ENCODE results near the gene UBR3.
"Not testable (repeated sequence)": the region's sequence is repeated elsewhere in the genome, so short reads cannot be mapped to it uniquely, and the experiment has no call there.

Gene UBR3

GRCh38 chr2:169895294-169895985 lies 68.2 kb downstream of the UBR3 start:
- H3K4me1 ChIP-seq (ENCODE audit: insufficient read depth, poor library complexity, severe bottlenecking): peaks cover 9% of the 10 kb centered on the region
- peaks cover 24% of the 10 kb centered on the region for H3K36me3 ChIP-seq (ENCODE audit: low read depth)
- no peaks in the 10 kb centered on the region for H3K27me3 ChIP-seq (ENCODE audit: insufficient read depth, poor library complexity, severe bottlenecking)
- no peak for DNase-seq (ENCODE audit: low spot score)
- H3K9me3 ChIP-seq (ENCODE audit: severe bottlenecking): no peaks in the 10 kb centered on the region
- no peak for ATAC-seq (ENCODE audit: low read depth)
- H3K4me3 ChIP-seq (ENCODE audit: severe bottlenecking): no peak overlapping the region
- H3K27ac ChIP-seq (ENCODE audit: poor library complexity, severe bottlenecking): no peak overlapping the region
- TF ChIP-seq CTCF (IDR thresholded peaks at IDR 0.05; ENCODE audit: poor library complexity, severe bottlenecking): no peak

- ATAC-seq (ENCODE audit: low read depth) (no peak), DNase-seq (ENCODE audit: low spot score) (no peak)
- Histone ChIP-seq H3K27ac (ENCODE audit: poor library complexity, severe bottlenecking) (no peak overlapping the region), H3K27me3 (ENCODE audit: insufficient read depth, poor library complexity, severe bottlenecking) (no peaks in the 10 kb centered on the region), H3K9me3 (ENCODE audit: severe bottlenecking) (no peaks in the 10 kb centered on the region), H3K4me1 (ENCODE audit: insufficient read depth, poor library complexity, severe bottlenecking) (no peaks in the 10 kb centered on the region), H3K36me3 (ENCODE audit: low read depth) (peaks cover 17% of the 10 kb centered on the region), H3K4me3 (ENCODE audit: severe bottlenecking) (no peak overlapping the region)
- TF ChIP-seq CTCF (IDR thresholded peaks at IDR 0.05; ENCODE audit: poor library complexity, severe bottlenecking): no peak
These were observed 70.6 kb downstream of the UBR3 start for GRCh38 chr2:169897834-169898233.

GRCh38 chr2:169900103-169900502 lies 72.8 kb downstream of the UBR3 start:
- H3K4me1 ChIP-seq (ENCODE audit: insufficient read depth, poor library complexity, severe bottlenecking); H3K4me3 ChIP-seq (ENCODE audit: severe bottlenecking); DNase-seq (ENCODE audit: low spot score); H3K27ac ChIP-seq (ENCODE audit: poor library complexity, severe bottlenecking); H3K9me3 ChIP-seq (ENCODE audit: severe bottlenecking); ATAC-seq (ENCODE audit: low read depth); H3K27me3 ChIP-seq (ENCODE audit: insufficient read depth, poor library complexity, severe bottlenecking): not testable (repeated sequence)
- peaks cover 11% of the 10 kb centered on the region for H3K36me3 ChIP-seq (ENCODE audit: low read depth)

- H3K4me1 ChIP-seq (ENCODE audit: insufficient read depth, poor library complexity, severe bottlenecking): no peaks in the 10 kb centered on the region
- no peak for TF ChIP-seq CTCF (IDR thresholded peaks at IDR 0.05; ENCODE audit: poor library complexity, severe bottlenecking)
- H3K27me3 ChIP-seq (ENCODE audit: insufficient read depth, poor library complexity, severe bottlenecking): no peaks in the 10 kb centered on the region
- peaks cover 7% of the 10 kb centered on the region for H3K36me3 ChIP-seq (ENCODE audit: low read depth)
- DNase-seq (ENCODE audit: low spot score) (no peak), ATAC-seq (ENCODE audit: low read depth) (no peak)
- no peak overlapping the region for H3K4me3 ChIP-seq (ENCODE audit: severe bottlenecking)
- H3K9me3 ChIP-seq (ENCODE audit: severe bottlenecking): no peaks in the 10 kb centered on the region
- no peak overlapping the region for H3K27ac ChIP-seq (ENCODE audit: poor library complexity, severe bottlenecking)
These were observed 73.4 kb downstream of the UBR3 start for GRCh38 chr2:169900686-169901085.

GRCh38 chr2:169906731-169907130 lies 79.5 kb downstream of the UBR3 start:
- Histone ChIP-seq H3K27me3 (ENCODE audit: insufficient read depth, poor library complexity, severe bottlenecking) (no peaks in the 10 kb centered on the region), H3K36me3 (ENCODE audit: low read depth) (peaks cover 6% of the 10 kb centered on the region), H3K4me3 (ENCODE audit: severe bottlenecking) (no peak overlapping the region), H3K27ac (ENCODE audit: poor library complexity, severe bottlenecking) (no peak overlapping the region), H3K9me3 (ENCODE audit: severe bottlenecking) (no peaks in the 10 kb centered on the region), H3K4me1 (ENCODE audit: insufficient read depth, poor library complexity, severe bottlenecking) (no peaks in the 10 kb centered on the region)
- no peak for TF ChIP-seq CTCF (IDR thresholded peaks at IDR 0.05; ENCODE audit: poor library complexity, severe bottlenecking)
- DNase-seq (ENCODE audit: low spot score) (no peak), ATAC-seq (ENCODE audit: low read depth) (no peak)

Data from RWPE2 (cell line).